Stimulated activated naive CD8-positive, alpha-beta T cell treated with anti-CD3 and anti-CD28 coated beads, Interleukin-15, amount 100 ng/mL, for 72 hours (primary cell): ENCODE results near the gene CDH6.
"Not testable (repeated sequence)": the region's sequence is repeated elsewhere in the genome, so short reads cannot be mapped to it uniquely, and the experiment has no call there.

Experiments
- ATAC-seq: fragments of 150-1000 bp; cut with Tn5 transposase; 2 replicates; pipeline ENCODE4 v1.10.0; 2021; ENCODE audit warnings: mild to moderate bottlenecking, moderate library complexity
- DNase-seq, 2 donors: peaks; one replicate each; pipeline ENCODE4 v3.0.0; 2021 to 2022
- H3K27ac Mint-ChIP-seq, 2 donors: one replicate each; pipeline ENCODE4 v1.8.0; 2022; ENCODE audit warnings: mild to moderate bottlenecking in 2 of 2, mixed read lengths in 2 of 2, moderate library complexity in 2 of 2
- H3K27me3 Mint-ChIP-seq: one replicate; pipeline ENCODE4 v1.8.0; 2022; ENCODE audit warnings: mixed read lengths
- H3K4me1 Mint-ChIP-seq: one replicate; pipeline ENCODE4 v1.8.0; 2022; ENCODE audit warnings: mild to moderate bottlenecking, mixed read lengths
- H3K4me3 Mint-ChIP-seq, 2 donors: one replicate each; pipeline ENCODE4 v1.8.0; 2022; ENCODE audit warnings: mild to moderate bottlenecking in 2 of 2, mixed read lengths in 2 of 2, moderate library complexity in 1 of 2
- H3K9me3 Mint-ChIP-seq, 2 donors: one replicate each; pipeline ENCODE4 v1.8.0; 2022; ENCODE audit warnings: mixed read lengths in 2 of 2

CDH6 gene

GRCh38 chr5:31361234-31361633, 167.7 kb downstream of the CDH6 start:
- no peak for ATAC-seq
- no peak for DNase-seq
- Mint-ChIP-seq H3K4me3 (no peak overlapping the region), H3K4me1 (no peaks in the 10 kb centered on the region), H3K9me3 (peaks cover 0 to 22% of the 10 kb centered on the region in 2 donors), H3K27me3 (peaks cover under 1% of the 10 kb centered on the region), H3K27ac (no peak overlapping the region)

GRCh38 chr5:31361704-31362528, 168.4 kb downstream of the CDH6 start:
- not testable (repeated sequence) for H3K27me3 Mint-ChIP-seq, H3K27ac Mint-ChIP-seq, ATAC-seq, H3K4me3 Mint-ChIP-seq, DNase-seq, H3K4me1 Mint-ChIP-seq
- peaks cover 0 to 18% of the 10 kb centered on the region in 2 donors for H3K9me3 Mint-ChIP-seq

GRCh38 chr5:31362529-31362900, 169.0 kb downstream of the CDH6 start:
- Mint-ChIP-seq H3K27me3 (no peaks in the 10 kb centered on the region), H3K4me1 (no peaks in the 10 kb centered on the region), H3K4me3 (no peak overlapping the region), H3K9me3 (peaks cover 0 to 16% of the 10 kb centered on the region in 2 donors), H3K27ac (no peak overlapping the region)
- ATAC-seq (no peak), DNase-seq (no peak)

- DNase-seq (no peak), ATAC-seq (no peak)
- peaks cover 0 to 11% of the 10 kb centered on the region in 2 donors for H3K9me3 Mint-ChIP-seq
- no peaks in the 10 kb centered on the region for H3K4me1 Mint-ChIP-seq
- H3K27me3 Mint-ChIP-seq, result no peaks in the 10 kb centered on the region
- no peak overlapping the region for H3K4me3 Mint-ChIP-seq
- no peak overlapping the region for H3K27ac Mint-ChIP-seq
These were observed 169.6 kb downstream of the CDH6 start for GRCh38 chr5:31362931-31363568.

GRCh38 chr5:31364881-31365636, 171.6 kb downstream of the CDH6 start:
- H3K27ac Mint-ChIP-seq, result no peak overlapping the region
- no peak for ATAC-seq
- DNase-seq, result no peak
- H3K4me1 Mint-ChIP-seq, result no peaks in the 10 kb centered on the region
- H3K27me3 Mint-ChIP-seq, result no peaks in the 10 kb centered on the region
- H3K4me3 Mint-ChIP-seq, result no peak overlapping the region
- peaks cover 0 to 11% of the 10 kb centered on the region in 2 donors for H3K9me3 Mint-ChIP-seq

- ATAC-seq (no peak), DNase-seq (no peak)
- H3K4me1 Mint-ChIP-seq, result no peaks in the 10 kb centered on the region
- H3K27me3 Mint-ChIP-seq, result peaks cover 1% of the 10 kb centered on the region
- H3K27ac Mint-ChIP-seq, result no peak overlapping the region
- peaks cover 0 to 11% of the 10 kb centered on the region in 2 donors for H3K9me3 Mint-ChIP-seq
- no peak overlapping the region for H3K4me3 Mint-ChIP-seq
These were observed 172.3 kb downstream of the CDH6 start for GRCh38 chr5:31365776-31366175.

- no peak for ATAC-seq
- no peak for DNase-seq
- H3K27ac Mint-ChIP-seq, result no peak overlapping the region
- H3K27me3 Mint-ChIP-seq, result peaks cover 9% of the 10 kb centered on the region
- H3K9me3 Mint-ChIP-seq, result peaks cover 0 to 11% of the 10 kb centered on the region in 2 donors
- H3K4me3 Mint-ChIP-seq, result no peak overlapping the region
- H3K4me1 Mint-ChIP-seq, result no peaks in the 10 kb centered on the region
These were observed 173.5 kb downstream of the CDH6 start for GRCh38 chr5:31366941-31367340.

- ATAC-seq, result no peak
- Mint-ChIP-seq H3K27me3 (peaks cover 9% of the 10 kb centered on the region), H3K9me3 (no peaks in the 10 kb centered on the region), H3K4me3 (no peak overlapping the region), H3K27ac (no peak overlapping the region), H3K4me1 (no peaks in the 10 kb centered on the region)
- DNase-seq, result no peak
These were observed 178.6 kb downstream of the CDH6 start for GRCh38 chr5:31372124-31372523.

- no peaks in the 10 kb centered on the region for H3K4me1 Mint-ChIP-seq
- H3K27me3 Mint-ChIP-seq, result peaks cover 8% of the 10 kb centered on the region
- H3K27ac Mint-ChIP-seq, result no peak overlapping the region
- H3K9me3 Mint-ChIP-seq, result no peaks in the 10 kb centered on the region
- ATAC-seq, result no peak
- no peak for DNase-seq
- H3K4me3 Mint-ChIP-seq, result no peak overlapping the region
These were observed 182.7 kb downstream of the CDH6 start for GRCh38 chr5:31375999-31376720.

GRCh38 chr5:31377274-31377946, 183.9 kb downstream of the CDH6 start:
- DNase-seq, result no peak
- Mint-ChIP-seq H3K27ac (no peak overlapping the region), H3K9me3 (no peaks in the 10 kb centered on the region), H3K4me1 (no peaks in the 10 kb centered on the region), H3K27me3 (peaks cover 17% of the 10 kb centered on the region), H3K4me3 (no peak overlapping the region)
- ATAC-seq, result no peak

- Mint-ChIP-seq H3K9me3 (no peaks in the 10 kb centered on the region), H3K4me1 (no peaks in the 10 kb centered on the region), H3K4me3 (no peak overlapping the region), H3K27me3 (peaks cover 24% of the 10 kb centered on the region), H3K27ac (peak overlapping the region in 1 of 2 donors; percentile 68)
- DNase-seq (no peak), ATAC-seq (no peak)
These were observed 184.7 kb downstream of the CDH6 start for GRCh38 chr5:31378136-31378535.
